Activated CD8-positive, alpha-beta T cell treated with anti-CD3 and anti-CD28 coated beads for 36 hours (primary cell): ENCODE results near the gene TREX2. TPM values are rescaled to one million over a fixed set of nuclear protein-coding genes. Genes with fewer than 3 reads are reported as not detected.

ENCODE experiments used
- ATAC-seq: fragments of 200-7000 bp; cut with Tn5 transposase; one replicate; pipeline ENCODE4 v1.10.0; 2021; ENCODE audit warnings: mild to moderate bottlenecking, moderate library complexity
- CTCF ChIA-PET: fragments of 350-600 bp; sonication (Branson Sonifier 250); formaldehyde crosslinking; loops from one replicate; lab custom pipeline; 2021; ENCODE audit warnings: antibody characterized with exemption; lab: Charles Lee
- POLR2A ChIA-PET: fragments of 350-600 bp; sonication (Branson Sonifier 250); formaldehyde crosslinking; loops from one replicate; lab custom pipeline; 2021; ENCODE audit warnings: antibody characterized with exemption; lab: Charles Lee
- DNase-seq: peaks from one replicate; pipeline ENCODE4 v3.0.0-alpha.2; 2020
- H3K27ac Mint-ChIP-seq: one replicate; pipeline ENCODE4 v1.8.0; 2021; ENCODE audit warnings: mild to moderate bottlenecking, mixed read lengths
- H3K27me3 Mint-ChIP-seq: one replicate; pipeline ENCODE4 v1.8.0; 2021; ENCODE audit warnings: mixed read lengths
- H3K36me3 Mint-ChIP-seq: one replicate; pipeline ENCODE4 v1.8.0; 2021; ENCODE audit warnings: low read depth, mixed read lengths
- H3K4me1 Mint-ChIP-seq: one replicate; pipeline ENCODE4 v1.8.0; 2021; ENCODE audit warnings: low read depth, mixed read lengths
- H3K4me3 Mint-ChIP-seq: one replicate; pipeline ENCODE4 v1.8.0; 2021; ENCODE audit warnings: mild to moderate bottlenecking, moderate library complexity, mixed read lengths
- H3K9me3 Mint-ChIP-seq: one replicate; pipeline ENCODE4 v1.8.0; 2021; ENCODE audit warnings: mixed read lengths
- CTCF ChIP-seq: fragments of 200-600 bp; IDR thresholded peaks from one replicate; pipeline ENCODE4 v1.8.0; 2022; ENCODE audit warnings: antibody characterized with exemption, mild to moderate bottlenecking
- intact Hi-C: fragments of 100-400 bp; cut with micrococcal nuclease; formaldehyde crosslinking; loops from one replicate; pipeline ENCODE4 v1.10.0; 2022
- total RNA-seq, 2 experiments: library from RNA; stranded (reverse); gene quantifications; one replicate each; pipeline ENCODE4 v1.2.3, GENCODE V29; 2021

Gene TREX2
- total RNA-seq, 2 experiments from 2014 or later: 0.78 to 1.4 TPM

DNA sequence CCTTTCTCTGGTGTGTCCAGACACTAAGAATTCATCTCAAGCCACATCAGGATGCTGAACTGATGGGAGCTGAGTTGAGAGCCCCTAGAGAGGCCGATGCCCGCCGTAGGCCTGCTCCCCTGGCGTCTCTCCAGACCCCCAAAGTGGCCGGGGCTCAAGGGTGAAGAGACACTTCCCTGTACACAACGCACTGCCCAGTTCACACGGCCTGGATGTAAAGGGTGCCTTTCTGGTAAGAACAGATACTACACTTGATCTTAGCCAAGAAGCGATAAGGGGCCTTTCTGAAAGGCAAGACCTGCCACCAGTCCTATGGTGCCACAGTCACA lies 5.1 kb upstream of the TREX2 start:
- ChIA-PET POLR2A (no interaction called here), CTCF (no interaction called here)
- ATAC-seq: no peak
- Mint-ChIP-seq H3K27ac (no peak overlapping the region), H3K36me3 (peaks cover 3% of the 10 kb centered on the region), H3K27me3 (no peaks in the 10 kb centered on the region), H3K9me3 (no peaks in the 10 kb centered on the region), H3K4me1 (no peaks in the 10 kb centered on the region), H3K4me3 (no peak overlapping the region)
- no peak for DNase-seq
- intact Hi-C loops: no loop called here
- no peak for TF ChIP-seq CTCF

GRCh38 chrX:153450114-153450948 lies 4.5 kb upstream of the TREX2 start:
- intact Hi-C loops: no loop called here

GRCh38 chrX:153449368-153450113 lies 3.7 kb upstream of the TREX2 start:
- Mint-ChIP-seq H3K27me3 (no peaks in the 10 kb centered on the region), H3K4me1 (no peaks in the 10 kb centered on the region), H3K36me3 (peaks cover 3% of the 10 kb centered on the region), H3K27ac (no peak overlapping the region), H3K9me3 (no peaks in the 10 kb centered on the region), H3K4me3 (no peak overlapping the region)
- TF ChIP-seq CTCF: no peak
- DNase-seq (no peak), ATAC-seq (no peak)
- ChIA-PET CTCF (no interaction called here), POLR2A (no interaction called here)
- intact Hi-C loops: no loop called here

More at GRCh38 chrX:153450114-153450948, 4.5 kb upstream of the TREX2 start:
- Mint-ChIP-seq H3K36me3 (peaks cover 3% of the 10 kb centered on the region), H3K9me3 (no peaks in the 10 kb centered on the region), H3K27ac (no peak overlapping the region), H3K4me1 (no peaks in the 10 kb centered on the region), H3K27me3 (no peaks in the 10 kb centered on the region), H3K4me3 (no peak overlapping the region)
- no peak for ATAC-seq
- TF ChIP-seq CTCF: no peak
- CTCF ChIA-PET: no interaction called here
- DNase-seq: no peak
- POLR2A ChIA-PET: no interaction called here

- Mint-ChIP-seq H3K27ac (no peak overlapping the region), H3K9me3 (no peaks in the 10 kb centered on the region), H3K27me3 (no peaks in the 10 kb centered on the region), H3K4me1 (no peaks in the 10 kb centered on the region), H3K36me3 (peaks cover 3% of the 10 kb centered on the region), H3K4me3 (no peak overlapping the region)
- ATAC-seq: no peak
- DNase-seq: no peak
- no peak for TF ChIP-seq CTCF
- intact Hi-C loops: no loop called here
- ChIA-PET CTCF (no interaction called here), POLR2A (no interaction called here)
Observed at GRCh38 chrX:153448556-153449367, 2.9 kb upstream of the TREX2 start.
